Measurements from ENCODE around the gene SIX2.

- TF ChIP-seq CTCF (conservative IDR thresholded peaks at IDR 0.05; ENCODE audit: low read length) (no peak), EZH2phosphoT487 (IDR thresholded peaks at IDR 0.05; ENCODE audit: borderline replicate concordance) (no peak)
Observed at GRCh38 chr2:45012733-45013132, 3.5 kb upstream of the SIX2 start.
